H9 (cell line): ENCODE data around the gene ALG12. TPM values are rescaled to one million over a fixed set of nuclear protein-coding genes. Genes with fewer than 3 reads are reported as not detected.
A peak's percentile ranks its signal among the peaks of the same experiment; 100 is the strongest.

Experiments used
- DNase-seq: peaks from one replicate; pipeline ENCODE4 v3.0.0-alpha.2; 2017
- H2AFZ ChIP-seq: one replicate; pipeline ENCODE4 v1.6.1; 2013; ENCODE audit warnings: mild to moderate bottlenecking, low read length, control low read depth, moderate library complexity
- H2AK5ac ChIP-seq: 2 replicates; pipeline ENCODE4 v1.6.1; 2013; ENCODE audit warnings: low read length, control low read depth, mixed read lengths; ENCODE audit not compliant: insufficient read length
- H2BK120ac ChIP-seq: one replicate; pipeline ENCODE4 v1.6.1; 2013; ENCODE audit warnings: low read depth, mild to moderate bottlenecking, low read length, control low read depth, inconsistent platforms; ENCODE audit not compliant: poor library complexity, severe bottlenecking
- H2BK12ac ChIP-seq: 2 replicates; pipeline ENCODE4 v1.6.1; 2013; ENCODE audit warnings: low read length, control low read depth, mixed read lengths, low read depth; ENCODE audit not compliant: insufficient read length
- H2BK15ac ChIP-seq: 2 replicates; pipeline ENCODE4 v1.6.1; 2013; ENCODE audit warnings: low read depth, low read length, control low read depth
- H2BK20ac ChIP-seq: one replicate; pipeline ENCODE4 v1.6.1; 2013; ENCODE audit warnings: low read depth, mild to moderate bottlenecking, low read length, control low read depth, inconsistent platforms; ENCODE audit not compliant: poor library complexity, severe bottlenecking
- H2BK5ac ChIP-seq: 2 replicates; pipeline ENCODE4 v1.6.1; 2013; ENCODE audit warnings: low read length, control low read depth, mixed read lengths; ENCODE audit not compliant: insufficient read length
- H3K14ac ChIP-seq: 2 replicates; pipeline ENCODE4 v1.6.1; 2013; ENCODE audit warnings: low read length, control low read depth; ENCODE audit not compliant: insufficient read depth
- H3K18ac ChIP-seq: 2 replicates; pipeline ENCODE4 v1.6.1; 2013; ENCODE audit warnings: low read depth, mild to moderate bottlenecking, mixed read lengths, low read length, control low read depth; ENCODE audit not compliant: insufficient read length
- H3K23ac ChIP-seq: 2 replicates; pipeline ENCODE4 v1.6.1; 2013; ENCODE audit warnings: low read length, control low read depth, mixed read lengths, low read depth; ENCODE audit not compliant: insufficient read length
- H3K23me2 ChIP-seq: 2 replicates; pipeline ENCODE4 v1.6.1; 2013; ENCODE audit warnings: low read depth, mild to moderate bottlenecking, mixed read lengths, low read length, control low read depth; ENCODE audit not compliant: insufficient read length, poor library complexity, severe bottlenecking
- H3K27ac ChIP-seq: 2 replicates; pipeline ENCODE4 v1.5.1; 2013; ENCODE audit warnings: low read length, control low read depth, mixed read lengths, low read depth; ENCODE audit not compliant: insufficient read length
- H3K27me3 ChIP-seq: 2 replicates; pipeline ENCODE4 v1.6.1; 2013; ENCODE audit warnings: low read length, control low read depth, inconsistent platforms; ENCODE audit not compliant: insufficient read depth
- H3K4ac ChIP-seq: 2 replicates; pipeline ENCODE4 v1.6.1; 2013; ENCODE audit warnings: low read depth, mild to moderate bottlenecking, control low read depth, inconsistent platforms, low read length, moderate library complexity
- H3K4me1 ChIP-seq: 2 replicates; pipeline ENCODE4 v1.6.1; 2013; ENCODE audit warnings: low read length, control low read depth, inconsistent platforms; ENCODE audit not compliant: insufficient read depth
- H3K4me2 ChIP-seq: 2 replicates; pipeline ENCODE4 v1.6.1; 2013; ENCODE audit warnings: low read length, control low read depth, mixed read lengths; ENCODE audit not compliant: insufficient read length, insufficient read depth
- H3K56ac ChIP-seq: 2 replicates; pipeline ENCODE4 v1.6.1; 2013; ENCODE audit warnings: low read depth, mild to moderate bottlenecking, mixed read lengths, low read length, control low read depth; ENCODE audit not compliant: insufficient read length
- H3K79me1 ChIP-seq: 2 replicates; pipeline ENCODE4 v1.6.1; 2013; ENCODE audit warnings: low read depth, mild to moderate bottlenecking, moderate library complexity, low read length, control low read depth, inconsistent platforms; ENCODE audit not compliant: insufficient read depth, poor library complexity, severe bottlenecking
- H3K79me2 ChIP-seq: 2 replicates; pipeline ENCODE4 v1.6.1; 2013; ENCODE audit warnings: low read length, control low read depth, inconsistent platforms; ENCODE audit not compliant: insufficient read depth
- H3K9ac ChIP-seq: 2 replicates; pipeline ENCODE4 v1.6.1; 2013; ENCODE audit warnings: low read length, control low read depth, mixed read lengths; ENCODE audit not compliant: insufficient read length; ENCODE audit errors: extremely low read depth
- H3K9me3 ChIP-seq: one replicate; pipeline ENCODE4 v1.6.1; 2013; ENCODE audit warnings: low read depth, low read length, inconsistent platforms; ENCODE audit not compliant: control insufficient read depth
- H3T11ph ChIP-seq: one replicate; pipeline ENCODE4 v1.6.1; 2013; ENCODE audit warnings: mild to moderate bottlenecking, low read length, control low read depth, inconsistent platforms
- H4K20me1 ChIP-seq: one replicate; pipeline ENCODE4 v1.6.1; 2013; ENCODE audit not compliant: control insufficient read depth, insufficient read length, insufficient read depth
- H4K5ac ChIP-seq: 2 replicates; pipeline ENCODE4 v1.6.1; 2013; ENCODE audit warnings: low read depth, mild to moderate bottlenecking, mixed read lengths, low read length, control low read depth; ENCODE audit not compliant: insufficient read length
- H4K8ac ChIP-seq: replicated peaks from 2 replicates; pipeline ENCODE4 v1.6.1; 2013; ENCODE audit warnings: low read length, control low read depth, mixed read lengths, low read depth; ENCODE audit not compliant: insufficient read length
- H4K91ac ChIP-seq: 2 replicates; pipeline ENCODE4 v1.6.1; 2013; ENCODE audit warnings: low read depth, mild to moderate bottlenecking, moderate library complexity, mixed read lengths, low read length, control low read depth; ENCODE audit not compliant: insufficient read length
- H3K27ac Mint-ChIP-seq, 3 experiments: 2 replicates in 2 of 3; 3 replicates in 1 of 3; pipeline ENCODE4 v1.8.0; 2020 to 2021; ENCODE audit warnings: mixed read lengths in 3 of 3, mild to moderate bottlenecking in 1 of 3, moderate library complexity in 1 of 3
- H3K27me3 Mint-ChIP-seq: 2 replicates; pipeline ENCODE4 v1.8.0; 2021; ENCODE audit warnings: low read depth, mild to moderate bottlenecking, moderate library complexity, mixed read lengths
- H3K36me3 Mint-ChIP-seq, 3 experiments: 2 replicates in 2 of 3; 3 replicates in 1 of 3; pipeline ENCODE4 v1.8.0; 2020 to 2021; ENCODE audit warnings: low read depth in 3 of 3, mixed read lengths in 3 of 3; ENCODE audit not compliant: insufficient read depth in 1 of 3
- H3K4me1 Mint-ChIP-seq, 2 experiments: 2 replicates each; pipeline ENCODE4 v1.8.0; 2020; ENCODE audit warnings: mixed read lengths in 2 of 2
- H3K4me3 Mint-ChIP-seq, 2 experiments: 2 replicates in 1 of 2; 3 replicates in 1 of 2; pipeline ENCODE4 v1.8.0; 2020 to 2021; ENCODE audit warnings: mild to moderate bottlenecking in 2 of 2, mixed read lengths in 2 of 2, moderate library complexity in 1 of 2
- H3K9me3 Mint-ChIP-seq, 2 experiments: 2 replicates in 1 of 2; 3 replicates in 1 of 2; pipeline ENCODE4 v1.8.0; 2020; ENCODE audit warnings: mild to moderate bottlenecking in 2 of 2, mixed read lengths in 2 of 2, moderate library complexity in 1 of 2
- WGBS: extraction: QIAGEN DNeasy Blood & Tissue Kit; methylation state at CpG from one replicate; pipeline ENCODE4 v1.1.7; 2013; ENCODE audit warnings: missing lambda C conversion rate, low lambda C conversion rate, mixed read lengths; ENCODE audit not compliant: insufficient read length; ENCODE audit errors: extremely low coverage; 5-methylcytosine and 5-hydroxymethylcytosine counted together
- total RNA-seq: library from RNA; stranded (reverse); gene quantifications from 2 replicates; pipeline ENCODE4 v1.2.1, GENCODE V29; 2021
- TF ChIP-seq, protein P1 (sequence below): fragments of 200-600 bp; sonication (generic); conservative IDR thresholded peaks from 3 replicates; pipeline ENCODE4 v1.8.0; 2021; ENCODE audit warnings: antibody characterized with exemption, mild to moderate bottlenecking

The ALG12 gene
- total RNA-seq, 1 experiment from 2014 or later: 19.2 TPM

DNA sequence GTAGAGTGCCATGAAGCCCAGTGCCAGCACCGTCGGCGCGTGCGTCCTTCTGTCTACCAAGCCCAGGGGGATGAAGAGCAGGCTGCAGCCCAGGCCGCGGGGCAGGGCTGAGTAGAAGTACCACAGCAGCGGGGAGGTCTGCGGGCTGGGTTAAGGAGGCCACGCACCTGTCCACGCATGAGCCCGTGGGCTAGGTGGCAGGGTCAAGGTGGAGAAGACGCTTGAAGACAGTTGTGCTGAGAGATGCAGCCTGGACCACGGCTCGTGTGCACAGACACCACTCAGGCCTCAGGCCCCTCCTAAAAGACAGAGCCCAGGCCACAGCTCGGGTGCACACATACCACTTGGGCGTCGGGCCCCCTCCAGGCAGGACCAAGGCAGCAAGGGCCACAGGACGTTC, 10.4 kb downstream of the ALG12 start:
- H4K20me1 ChIP-seq: no peaks in the 10 kb centered on the region
- H3K18ac ChIP-seq: no peak overlapping the region
- no peaks in the 10 kb centered on the region for H3K4me1 ChIP-seq
- no peak overlapping the region for H2BK120ac ChIP-seq
- TF ChIP-seq, protein P1, sequence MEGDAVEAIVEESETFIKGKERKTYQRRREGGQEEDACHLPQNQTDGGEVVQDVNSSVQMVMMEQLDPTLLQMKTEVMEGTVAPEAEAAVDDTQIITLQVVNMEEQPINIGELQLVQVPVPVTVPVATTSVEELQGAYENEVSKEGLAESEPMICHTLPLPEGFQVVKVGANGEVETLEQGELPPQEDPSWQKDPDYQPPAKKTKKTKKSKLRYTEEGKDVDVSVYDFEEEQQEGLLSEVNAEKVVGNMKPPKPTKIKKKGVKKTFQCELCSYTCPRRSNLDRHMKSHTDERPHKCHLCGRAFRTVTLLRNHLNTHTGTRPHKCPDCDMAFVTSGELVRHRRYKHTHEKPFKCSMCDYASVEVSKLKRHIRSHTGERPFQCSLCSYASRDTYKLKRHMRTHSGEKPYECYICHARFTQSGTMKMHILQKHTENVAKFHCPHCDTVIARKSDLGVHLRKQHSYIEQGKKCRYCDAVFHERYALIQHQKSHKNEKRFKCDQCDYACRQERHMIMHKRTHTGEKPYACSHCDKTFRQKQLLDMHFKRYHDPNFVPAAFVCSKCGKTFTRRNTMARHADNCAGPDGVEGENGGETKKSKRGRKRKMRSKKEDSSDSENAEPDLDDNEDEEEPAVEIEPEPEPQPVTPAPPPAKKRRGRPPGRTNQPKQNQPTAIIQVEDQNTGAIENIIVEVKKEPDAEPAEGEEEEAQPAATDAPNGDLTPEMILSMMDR: no peak
- H3K27ac Mint-ChIP-seq: peak overlapping the region in 2 of 3 experiments; percentile 6 to 49; a peak in 1 of 7 replicates
- no peaks in the 10 kb centered on the region for H3K79me2 ChIP-seq
- no peaks in the 10 kb centered on the region for H3K79me1 ChIP-seq
- H2BK5ac ChIP-seq: no peak overlapping the region
- no peak overlapping the region for H3K14ac ChIP-seq
- H3K9me3 ChIP-seq: no peaks in the 10 kb centered on the region
- H3K9me3 Mint-ChIP-seq: no peaks in the 10 kb centered on the region; a peak in 1 of 5 replicates
- no peak overlapping the region for H3K27ac ChIP-seq
- H4K8ac ChIP-seq: no peak overlapping the region
- H3T11ph ChIP-seq: no peak overlapping the region
- no peaks in the 10 kb centered on the region for H3K27me3 Mint-ChIP-seq
- H3K4ac ChIP-seq: no peak overlapping the region
- no peak overlapping the region for H2BK20ac ChIP-seq
- H3K36me3 Mint-ChIP-seq: peaks cover 13 to 47% (median 47%) of the 10 kb centered on the region in 3 experiments; a peak in 6 of 7 replicates
- no peak overlapping the region for H3K4me3 Mint-ChIP-seq
- no CpG with 5 or more reads among the region's 19 CpGs for WGBS
- H3K56ac ChIP-seq: no peak overlapping the region
- peaks cover 0 to 6% of the 10 kb centered on the region in 2 experiments; a peak in 1 of 4 replicates for H3K4me1 Mint-ChIP-seq
- no peak for DNase-seq
- H3K23me2 ChIP-seq: no peaks in the 10 kb centered on the region
- H3K23ac ChIP-seq: no peak overlapping the region
- no peak overlapping the region for H4K5ac ChIP-seq
- H2BK15ac ChIP-seq: no peak overlapping the region
- H4K91ac ChIP-seq: no peak overlapping the region
- no peak overlapping the region for H2AFZ ChIP-seq
- no peak overlapping the region for H2BK12ac ChIP-seq
- no peaks in the 10 kb centered on the region for H3K27me3 ChIP-seq
- no peak overlapping the region for H3K9ac ChIP-seq
- H3K4me2 ChIP-seq: no peak overlapping the region
- H2AK5ac ChIP-seq: no peak overlapping the region
